Measurements from ENCODE around the gene TACR1.

Gene TACR1

GRCh38 chr2:75025216-75025615 lies 174.1 kb downstream of the TACR1 start:
- in situ Hi-C loops (cut with MboI; ENCODE audit: low sequenced_read_pairs) = no loop called here

- in situ Hi-C loops (cut with MboI; ENCODE audit: low sequenced_read_pairs) = no loop called here
Observed at GRCh38 chr2:75023666-75024455, 175.5 kb downstream of the TACR1 start.

DNA sequence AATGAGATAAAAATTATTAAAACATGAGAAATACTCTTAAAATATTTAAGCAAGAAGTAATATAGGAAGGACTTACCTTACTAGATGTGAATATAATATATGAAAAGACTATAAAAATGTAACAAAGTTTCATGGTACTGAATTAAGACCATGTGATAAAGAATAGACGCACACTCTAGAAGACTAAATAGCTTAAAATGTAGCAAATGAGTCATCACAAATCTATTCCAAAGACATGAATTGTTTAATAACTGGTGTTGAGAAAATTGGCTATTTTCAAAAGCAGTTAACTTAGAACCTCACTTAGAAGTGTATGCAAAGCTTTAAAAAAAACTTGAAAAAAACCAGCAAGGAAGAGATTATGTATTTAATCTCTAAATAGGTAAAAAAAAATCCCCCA lies 176.8 kb downstream of the TACR1 start:
- in situ Hi-C loops (cut with MboI; ENCODE audit: low sequenced_read_pairs) = no loop called here

DNA sequence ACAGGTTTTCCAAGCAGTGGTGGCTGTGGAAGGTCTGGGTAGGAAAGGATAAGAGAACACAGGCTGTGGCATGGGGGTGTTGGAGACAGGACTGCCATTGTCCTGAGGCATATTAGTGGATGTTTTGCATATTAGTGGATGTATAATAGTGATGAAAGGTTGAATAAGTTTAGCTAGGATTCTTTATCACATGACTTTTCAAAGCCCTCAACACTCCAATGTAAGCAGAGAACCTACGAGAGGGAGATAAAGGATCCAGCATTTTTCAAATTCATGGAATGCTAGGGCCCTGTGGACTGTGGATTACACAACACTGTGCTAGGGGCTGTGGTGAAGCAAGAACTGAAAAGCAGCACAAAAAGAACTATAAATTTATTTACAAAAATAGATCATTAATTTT lies 177.6 kb downstream of the TACR1 start:
- in situ Hi-C loops (cut with MboI; ENCODE audit: low sequenced_read_pairs) = no loop called here

DNA sequence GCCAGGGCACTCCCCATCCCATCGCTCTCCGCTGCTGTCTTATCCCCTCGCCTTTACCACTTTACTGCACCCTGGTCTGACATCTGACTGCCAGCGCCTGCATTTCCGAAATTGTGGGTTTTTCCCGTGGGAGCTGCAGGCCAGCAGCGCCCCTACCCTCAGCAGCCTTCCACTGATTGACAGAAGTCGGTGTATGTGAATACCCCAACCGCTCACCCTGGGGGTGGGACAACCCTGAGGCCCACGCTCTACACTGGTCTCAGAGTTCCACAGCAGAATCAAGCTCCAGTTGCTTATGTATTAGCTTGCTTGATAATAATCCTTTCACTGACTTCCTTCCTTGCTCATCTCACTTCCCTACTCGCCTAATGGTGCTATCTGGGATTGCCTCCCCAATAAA lies 178.8 kb downstream of the TACR1 start:
- in situ Hi-C loops (cut with MboI; ENCODE audit: low sequenced_read_pairs) = no loop called here

GRCh38 chr2:75019790-75020189 lies 179.5 kb downstream of the TACR1 start:
- in situ Hi-C loops (cut with MboI; ENCODE audit: low sequenced_read_pairs) = no loop called here

GRCh38 chr2:75018162-75018561 lies 181.2 kb downstream of the TACR1 start:
- in situ Hi-C loops (cut with MboI; ENCODE audit: low sequenced_read_pairs) = no loop called here

GRCh38 chr2:75012080-75012479 lies 187.2 kb downstream of the TACR1 start:
- in situ Hi-C loops (cut with MboI; ENCODE audit: low sequenced_read_pairs) = no loop called here

DNA sequence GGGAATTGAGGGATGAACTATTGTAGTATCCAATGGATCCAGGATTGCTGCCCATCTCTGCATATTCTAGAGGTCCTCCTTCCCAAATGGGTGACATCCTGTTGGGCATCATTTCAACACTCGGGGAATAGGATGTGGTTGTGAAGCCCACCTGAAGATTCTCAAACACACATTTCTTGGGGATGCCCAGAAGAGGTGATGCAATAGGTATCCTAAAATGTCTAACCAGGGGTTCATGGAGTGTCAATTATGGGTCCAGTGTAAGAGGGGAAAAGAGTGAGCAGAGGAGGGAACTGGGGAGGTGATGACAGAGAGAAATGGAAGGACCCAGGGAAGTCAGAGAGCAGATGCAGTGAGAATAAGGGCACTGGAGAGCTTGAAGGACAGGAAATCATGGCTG lies 188.7 kb downstream of the TACR1 start:
- in situ Hi-C loops (cut with MboI; ENCODE audit: low sequenced_read_pairs) = no loop called here

DNA sequence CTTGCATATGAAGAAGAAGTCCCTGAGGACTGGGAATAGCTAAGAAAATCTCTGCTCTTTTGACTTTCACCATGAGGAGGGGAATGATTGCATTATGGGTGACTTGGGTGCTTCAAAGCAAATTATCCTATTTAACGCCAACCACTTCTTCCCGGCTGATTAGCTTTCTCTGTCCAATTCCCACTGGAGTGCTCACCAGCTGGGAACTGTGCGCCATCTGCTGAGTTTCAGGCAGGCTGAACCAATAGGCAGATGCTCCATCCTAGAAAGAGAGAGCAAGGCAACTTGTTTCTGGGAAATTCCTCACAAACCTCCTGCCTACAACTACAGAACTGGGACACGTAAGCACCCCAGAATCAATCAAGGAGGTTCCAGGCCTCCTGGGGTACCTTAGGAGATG lies 191.5 kb downstream of the TACR1 start:
- in situ Hi-C loops (cut with MboI; ENCODE audit: low sequenced_read_pairs) = no loop called here

- in situ Hi-C loops (cut with MboI; ENCODE audit: low sequenced_read_pairs) = no loop called here
Observed at GRCh38 chr2:75007061-75007460, 192.3 kb downstream of the TACR1 start.

DNA sequence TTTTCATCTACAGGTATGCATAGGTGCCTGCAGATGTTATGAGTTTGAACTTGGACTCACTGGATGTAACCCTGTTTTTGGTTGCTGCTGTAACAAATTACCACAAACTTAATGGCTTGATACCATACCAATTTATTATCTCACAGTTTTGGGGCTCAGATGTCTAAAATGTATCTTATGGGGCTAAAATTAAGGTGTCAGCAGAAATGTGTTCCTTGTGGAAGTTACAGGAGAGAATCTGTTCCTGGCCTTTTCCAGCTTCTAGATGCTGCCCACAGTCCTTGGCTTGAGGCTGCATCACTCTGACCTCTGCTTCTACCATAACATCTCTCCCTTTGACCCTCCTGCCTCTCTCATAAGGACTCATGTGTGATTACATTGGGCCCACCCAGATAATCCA lies 193.3 kb downstream of the TACR1 start:
- in situ Hi-C loops (cut with MboI; ENCODE audit: low sequenced_read_pairs) = no loop called here

DNA sequence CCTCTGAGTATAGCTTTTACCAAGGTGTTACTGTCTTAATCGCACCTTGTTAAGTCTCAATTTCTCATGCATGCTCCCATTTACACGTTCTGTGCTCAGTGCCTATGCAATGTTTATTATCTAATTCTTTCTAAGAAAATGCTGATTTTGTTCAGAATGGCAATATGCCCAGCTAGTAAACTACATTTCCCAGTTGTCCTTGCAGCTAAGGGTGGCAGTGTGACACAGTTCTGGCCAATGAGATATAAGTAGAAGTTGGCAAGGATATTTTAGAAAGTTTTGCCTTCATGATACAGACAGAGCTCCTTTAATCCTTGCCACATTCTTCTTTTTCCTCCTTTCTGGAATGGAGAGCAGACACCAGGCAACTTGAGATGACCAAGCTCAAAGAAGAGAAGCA lies 195.5 kb downstream of the TACR1 start:
- in situ Hi-C loops (cut with MboI; ENCODE audit: low sequenced_read_pairs) = no loop called here

DNA sequence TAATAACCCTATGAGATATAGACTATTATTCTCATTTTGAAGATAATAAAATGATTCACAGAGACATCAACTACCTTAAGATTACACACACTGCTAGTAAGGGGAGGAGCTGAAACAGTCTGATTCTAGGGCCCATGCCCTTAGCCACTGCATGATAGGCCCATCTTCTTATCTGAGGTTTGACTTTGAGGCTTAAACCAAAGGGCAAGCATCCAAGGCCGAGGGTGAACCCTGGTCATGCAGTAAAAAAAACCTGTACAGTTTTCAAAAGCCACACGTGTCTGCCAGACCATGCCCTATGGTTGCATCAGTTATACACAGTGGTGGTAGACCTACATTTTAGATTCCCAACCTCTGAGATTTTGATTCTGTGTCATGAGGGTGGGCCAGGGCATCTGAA lies 196.0 kb downstream of the TACR1 start:
- in situ Hi-C loops (cut with MboI; ENCODE audit: low sequenced_read_pairs) = no loop called here

DNA sequence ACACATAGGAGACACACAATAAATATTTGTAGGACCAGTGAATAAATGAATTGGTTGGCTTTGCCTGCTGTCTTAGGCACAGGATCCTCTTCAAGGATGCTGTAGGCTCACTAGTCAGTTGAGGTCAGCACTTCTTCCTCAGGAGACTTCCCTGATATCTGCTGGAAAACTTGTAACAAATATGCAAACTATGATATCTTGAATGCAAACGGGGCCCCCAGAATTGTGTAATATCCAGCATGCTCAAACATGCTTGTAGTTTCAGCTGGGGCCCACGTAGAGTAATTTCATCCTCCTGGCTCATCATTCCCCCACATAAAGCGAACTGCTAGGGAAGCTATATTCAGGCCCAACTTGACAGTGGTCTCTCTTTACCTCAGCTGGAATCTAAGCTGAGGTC lies 197.3 kb downstream of the TACR1 start:
- in situ Hi-C loops (cut with MboI; ENCODE audit: low sequenced_read_pairs) = no loop called here

- in situ Hi-C loops (cut with MboI; ENCODE audit: low sequenced_read_pairs) = no loop called here
Observed at GRCh38 chr2:74999468-74999867, 199.9 kb downstream of the TACR1 start.
